KMS-11 (cell line): ENCODE results near the gene COL18A1.

Source experiments
- H2AFZ ChIP-seq: fragments of 200-600 bp; sonication (generic); 2 replicates; pipeline ENCODE4 v1.6.1; 2016; ENCODE audit warnings: antibody characterized with exemption, mixed run types, low read depth
- H3K27ac ChIP-seq: fragments of 200-600 bp; sonication (generic); 2 replicates; pipeline ENCODE4 v1.6.1; 2016; ENCODE audit warnings: mild to moderate bottlenecking, mixed run types
- H3K27me3 ChIP-seq: fragments of 200-600 bp; sonication (generic); 2 replicates; pipeline ENCODE4 v1.6.1; 2017; ENCODE audit warnings: mild to moderate bottlenecking, low read depth, mixed run types, moderate library complexity; ENCODE audit not compliant: insufficient read depth
- H3K36me3 ChIP-seq: fragments of 200-600 bp; sonication (generic); 2 replicates; pipeline ENCODE4 v1.6.1; 2017; ENCODE audit warnings: mild to moderate bottlenecking, mixed run types; ENCODE audit not compliant: insufficient read depth
- H3K4me1 ChIP-seq: fragments of 200-600 bp; sonication (generic); 2 replicates; pipeline ENCODE4 v1.6.1; 2016; ENCODE audit warnings: mild to moderate bottlenecking, low read depth, mixed run types; ENCODE audit not compliant: poor library complexity, severe bottlenecking
- H3K4me2 ChIP-seq: fragments of 200-600 bp; sonication (generic); 2 replicates; pipeline ENCODE4 v1.7.0; 2016; ENCODE audit warnings: mild to moderate bottlenecking, mixed run types
- H3K4me3 ChIP-seq: fragments of 200-600 bp; sonication (generic); IDR thresholded peaks from 2 replicates; pipeline ENCODE4 v1.6.1; 2017; ENCODE audit warnings: low read depth, low read length, mixed read lengths; ENCODE audit not compliant: insufficient read depth
- H3K79me2 ChIP-seq: fragments of 200-600 bp; sonication (generic); 2 replicates; pipeline ENCODE4 v1.6.1; 2016; ENCODE audit warnings: low read depth, mixed run types; ENCODE audit not compliant: insufficient read depth
- H3K9ac ChIP-seq: fragments of 200-600 bp; sonication (generic); 2 replicates; pipeline ENCODE4 v1.6.1; 2016; ENCODE audit warnings: mild to moderate bottlenecking, mixed run types
- H4K20me1 ChIP-seq: fragments of 200-600 bp; sonication (generic); 2 replicates; pipeline ENCODE4 v1.6.1; 2016; ENCODE audit warnings: mild to moderate bottlenecking, mixed run types; ENCODE audit not compliant: insufficient read depth
- TF ChIP-seq, protein P1 (sequence below): fragments of 200-600 bp; sonication (generic); conservative IDR thresholded peaks from 2 replicates; pipeline ENCODE4 v1.6.1; 2017; ENCODE audit warnings: low read depth, mild to moderate bottlenecking, antibody characterized with exemption, low read length, moderate library complexity, mixed read lengths

COL18A1 gene

GRCh38 chr21:45496968-45497845 is 92.2 kb downstream of the COL18A1 start:
- peaks cover 35% of the 10 kb centered on the region for H3K27me3 ChIP-seq
- H3K36me3 ChIP-seq, result no peaks in the 10 kb centered on the region
- H3K27ac ChIP-seq, result no peak overlapping the region

GRCh38 chr21:45497846-45498645 is 93.1 kb downstream of the COL18A1 start:
- H3K27me3 ChIP-seq, result peaks cover 28% of the 10 kb centered on the region; the same call in 1 of the 2 replicates
- H2AFZ ChIP-seq, result no peak overlapping the region
- no peaks in the 10 kb centered on the region for H3K79me2 ChIP-seq
- no peaks in the 10 kb centered on the region for H3K36me3 ChIP-seq
- H3K9ac ChIP-seq, result no peak overlapping the region
- TF ChIP-seq, protein P1, sequence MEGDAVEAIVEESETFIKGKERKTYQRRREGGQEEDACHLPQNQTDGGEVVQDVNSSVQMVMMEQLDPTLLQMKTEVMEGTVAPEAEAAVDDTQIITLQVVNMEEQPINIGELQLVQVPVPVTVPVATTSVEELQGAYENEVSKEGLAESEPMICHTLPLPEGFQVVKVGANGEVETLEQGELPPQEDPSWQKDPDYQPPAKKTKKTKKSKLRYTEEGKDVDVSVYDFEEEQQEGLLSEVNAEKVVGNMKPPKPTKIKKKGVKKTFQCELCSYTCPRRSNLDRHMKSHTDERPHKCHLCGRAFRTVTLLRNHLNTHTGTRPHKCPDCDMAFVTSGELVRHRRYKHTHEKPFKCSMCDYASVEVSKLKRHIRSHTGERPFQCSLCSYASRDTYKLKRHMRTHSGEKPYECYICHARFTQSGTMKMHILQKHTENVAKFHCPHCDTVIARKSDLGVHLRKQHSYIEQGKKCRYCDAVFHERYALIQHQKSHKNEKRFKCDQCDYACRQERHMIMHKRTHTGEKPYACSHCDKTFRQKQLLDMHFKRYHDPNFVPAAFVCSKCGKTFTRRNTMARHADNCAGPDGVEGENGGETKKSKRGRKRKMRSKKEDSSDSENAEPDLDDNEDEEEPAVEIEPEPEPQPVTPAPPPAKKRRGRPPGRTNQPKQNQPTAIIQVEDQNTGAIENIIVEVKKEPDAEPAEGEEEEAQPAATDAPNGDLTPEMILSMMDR, result no peak
- H3K4me3 ChIP-seq, result no peak overlapping the region
- H3K4me1 ChIP-seq, result no peaks in the 10 kb centered on the region
- H3K27ac ChIP-seq, result no peak overlapping the region
- H4K20me1 ChIP-seq, result no peaks in the 10 kb centered on the region
- no peak overlapping the region for H3K4me2 ChIP-seq

More at GRCh38 chr21:45496968-45497845, 92.2 kb downstream of the COL18A1 start:
- TF ChIP-seq, protein P1, result no peak
- H4K20me1 ChIP-seq, result no peaks in the 10 kb centered on the region
- H2AFZ ChIP-seq, result no peak overlapping the region
- no peak overlapping the region for H3K9ac ChIP-seq
- H3K4me3 ChIP-seq, result no peak overlapping the region
- H3K79me2 ChIP-seq, result no peaks in the 10 kb centered on the region
- H3K4me2 ChIP-seq, result no peak overlapping the region
- H3K4me1 ChIP-seq, result no peaks in the 10 kb centered on the region

DNA sequence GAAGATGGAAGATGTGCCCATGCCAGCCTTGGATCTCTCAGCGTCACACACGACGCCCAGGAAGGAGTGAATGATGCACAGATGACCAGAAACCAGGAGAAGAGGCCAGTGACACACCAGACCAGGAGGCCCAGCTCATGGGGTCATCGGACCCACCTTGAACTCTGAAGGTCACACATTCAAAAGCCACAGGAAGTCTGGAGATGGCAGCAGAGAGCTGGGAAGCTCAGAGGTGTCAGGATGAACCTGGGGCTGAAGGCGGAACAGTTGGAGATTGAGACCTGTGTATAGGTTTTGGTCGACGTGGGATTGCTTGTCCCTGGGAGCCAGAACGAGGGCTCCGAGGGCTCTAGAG is 93.7 kb downstream of the COL18A1 start:
- H3K4me3 ChIP-seq, result no peak overlapping the region
- no peaks in the 10 kb centered on the region for H3K36me3 ChIP-seq
- H2AFZ ChIP-seq, result no peak overlapping the region
- H3K79me2 ChIP-seq, result no peaks in the 10 kb centered on the region
- H3K4me1 ChIP-seq, result no peaks in the 10 kb centered on the region
- no peak overlapping the region for H3K27ac ChIP-seq
- peaks cover 23% of the 10 kb centered on the region; the same call in 1 of the 2 replicates for H3K27me3 ChIP-seq
- TF ChIP-seq, protein P1, result no peak
- no peak overlapping the region for H3K9ac ChIP-seq
- no peak overlapping the region for H3K4me2 ChIP-seq
- no peaks in the 10 kb centered on the region for H4K20me1 ChIP-seq

GRCh38 chr21:45499201-45499750 is 94.3 kb downstream of the COL18A1 start:
- Histone ChIP-seq H3K4me2 (no peak overlapping the region), H3K4me1 (no peaks in the 10 kb centered on the region), H3K27me3 (peaks cover 25% of the 10 kb centered on the region; the same call in 1 of the 2 replicates), H3K27ac (no peak overlapping the region), H3K9ac (no peak overlapping the region), H3K36me3 (no peaks in the 10 kb centered on the region), H4K20me1 (no peaks in the 10 kb centered on the region), H3K4me3 (no peak overlapping the region), H3K79me2 (no peaks in the 10 kb centered on the region), H2AFZ (no peak overlapping the region)
- TF ChIP-seq, protein P1, result no peak
